GM12878 (cell line): Measurements from ENCODE around the gene ELK4. TPM values are rescaled to one million over a fixed set of nuclear protein-coding genes. Genes with fewer than 3 reads are reported as not detected.

Experiments used
- ATAC-seq: fragments of 200-7000 bp; cut with Tn5 transposase; 3 replicates; pipeline ENCODE4 v1.9.1; 2020; ENCODE audit warnings: mild to moderate bottlenecking, moderate library complexity
- BruUV-seq: library from RNA; stranded (reverse); fragments of 400-500 nt; replicated peaks from 2 replicates; lab custom pipeline; 2021; lab: Mats Ljungman, UMichigan
- CTCF ChIA-PET: fragments of 300-600 bp; sonication (Branson Sonifier 250); formaldehyde crosslinking; extraction: SDS; loops from one replicate; lab custom pipeline; 2021; ENCODE audit warnings: inconsistent platforms; lab: Yijun Ruan, JAX
- POLR2A ChIA-PET: fragments of 350-600 bp; formaldehyde crosslinking; extraction: SDS; loops from one replicate; lab custom pipeline; 2021; ENCODE audit warnings: inconsistent platforms; lab: Charles Lee
- RAD21 ChIA-PET: fragments of 300-600 bp; sonication (Branson Sonifier 250); formaldehyde crosslinking; loops from one replicate; lab custom pipeline; 2023; ENCODE audit warnings: antibody characterized with exemption; ENCODE audit not compliant: unreplicated experiment; lab: Charles Lee
- SMC1A ChIA-PET: fragments of 300-600 bp; sonication (Branson Sonifier 250); formaldehyde crosslinking; loops from one replicate; lab custom pipeline; 2023; ENCODE audit not compliant: unreplicated experiment, uncharacterized antibody; lab: Charles Lee
- DNase-seq: peaks from one replicate; pipeline ENCODE4 v3.0.0-alpha.2; 2011; ENCODE audit warnings: low read depth, low spot score
- FAIRE-seq: peaks from 3 replicates; lab custom pipeline; 2011; peaks lifted over from hg19 to GRCh38; lab: Jason Lieb, UNC
- H2AFZ ChIP-seq: 2 replicates; pipeline ENCODE4 v1.6.0; 2011; ENCODE audit warnings: low read depth, low read length, control low read depth; ENCODE audit not compliant: control insufficient read depth
- H3K27ac ChIP-seq: 2 replicates; pipeline ENCODE4 v1.5.1; 2011; ENCODE audit warnings: control low read depth; ENCODE audit not compliant: control insufficient read depth, insufficient read depth
- H3K27me3 ChIP-seq, 2 experiments: replicated peaks in 1 of 2; 2 replicates each; pipeline versions ENCODE4 v1.6.0 to v1.6.1; 2011; ENCODE audit warnings: low read length in 1 of 2; ENCODE audit not compliant: control insufficient read depth in 2 of 2, insufficient read depth in 2 of 2
- H3K36me3 ChIP-seq, 2 experiments: 2 replicates each; pipeline ENCODE4 v1.5.1; 2011; ENCODE audit warnings: low read length in 1 of 2; ENCODE audit not compliant: control insufficient read depth in 2 of 2, insufficient read depth in 2 of 2
- H3K4me1 ChIP-seq: 2 replicates; pipeline ENCODE4 v1.6.1; 2011; ENCODE audit warnings: mild to moderate bottlenecking, low read length, moderate library complexity, mixed read lengths; ENCODE audit not compliant: control insufficient read depth, insufficient read depth
- H3K4me2 ChIP-seq: 2 replicates; pipeline ENCODE4 v1.6.0; 2011; ENCODE audit warnings: control low read depth; ENCODE audit not compliant: control insufficient read depth, insufficient read depth
- H3K4me3 ChIP-seq: fragments of 200-600 bp; sonication (generic); 2 replicates; pipeline ENCODE4 v1.5.1; 2016
- H3K79me2 ChIP-seq: 2 replicates; pipeline ENCODE4 v1.6.0; 2011; ENCODE audit warnings: low read length; ENCODE audit not compliant: control insufficient read depth, insufficient read depth
- H3K9ac ChIP-seq: 2 replicates; pipeline ENCODE4 v1.8.0; 2011; ENCODE audit warnings: low read length, control low read depth, mixed read lengths; ENCODE audit not compliant: control insufficient read depth, insufficient read depth
- H3K9me3 ChIP-seq: replicated peaks from 3 replicates; pipeline ENCODE4 v1.5.1; 2011; ENCODE audit warnings: mild to moderate bottlenecking, low read length; ENCODE audit not compliant: control insufficient read depth, insufficient read depth
- H4K20me1 ChIP-seq: 2 replicates; pipeline ENCODE4 v1.6.0; 2011; ENCODE audit not compliant: control insufficient read depth, insufficient read depth
- IKZF2 ChIP-seq, 2 experiments: fragments of 450-650 bp; IDR thresholded peaks; 2 replicates each; pipeline ENCODE4 v1.6.1; 2017; ENCODE audit warnings: mild to moderate bottlenecking in 2 of 2, moderate library complexity in 2 of 2
- JUNB ChIP-seq: IDR thresholded peaks from 2 replicates; pipeline ENCODE4 v1.6.1; 2016; ENCODE audit warnings: antibody characterized with exemption, mild to moderate bottlenecking
- NFXL1 ChIP-seq: fragments of 450-650 bp; IDR thresholded peaks from 2 replicates; pipeline ENCODE4 v1.6.1; 2017; ENCODE audit warnings: antibody characterized with exemption, mild to moderate bottlenecking, borderline replicate concordance
- NRF1 ChIP-seq: conservative IDR thresholded peaks from 2 replicates; pipeline ENCODE4 v1.6.1; 2011; ENCODE audit warnings: mild to moderate bottlenecking, low read depth, low read length, improper control_type of control experiment
- PML ChIP-seq: IDR thresholded peaks from 2 replicates; pipeline ENCODE4 v1.6.1; 2012; ENCODE audit warnings: low read length, inconsistent platforms
- POLR2AphosphoS2 ChIP-seq: IDR thresholded peaks from 2 replicates; pipeline ENCODE4 v1.6.1; 2011; ENCODE audit warnings: low read depth, mild to moderate bottlenecking, low read length, improper control_type of control experiment, moderate library complexity
- POU2F2 ChIP-seq: IDR thresholded peaks from 3 replicates; pipeline ENCODE4 v1.6.1; 2011; ENCODE audit warnings: low read depth, mild to moderate bottlenecking, low read length, borderline replicate concordance
- RAD51 ChIP-seq: fragments of 450-650 bp; IDR thresholded peaks from 2 replicates; pipeline ENCODE4 v1.6.1; 2016; ENCODE audit warnings: moderate library complexity, mild to moderate bottlenecking, inconsistent platforms
- TCF12 ChIP-seq: IDR thresholded peaks from 2 replicates; pipeline ENCODE4 v1.6.1; 2011; ENCODE audit warnings: low read depth, mild to moderate bottlenecking, low read length
- ZNF207 ChIP-seq: fragments of 450-650 bp; IDR thresholded peaks from 2 replicates; pipeline ENCODE4 v1.6.1; 2014; ENCODE audit warnings: antibody characterized with exemption, mild to moderate bottlenecking, borderline replicate concordance
- WGBS: methylation state at CpG from one replicate; pipeline ENCODE4 v1.1.6; 2016; ENCODE audit warnings: low lambda C conversion rate; ENCODE audit not compliant: insufficient replicate concordance, insufficient coverage; ENCODE audit errors: missing lambda C conversion rate; 5-methylcytosine and 5-hydroxymethylcytosine counted together
- in situ Hi-C: fragments of 300-500 bp; cut with MboI; formaldehyde crosslinking; loops from 9 replicates; pipeline ENCODE4 v1.14.3; 2018; ENCODE audit warnings: mixed read lengths
- intact Hi-C: fragments of 100-400 bp; cut with micrococcal nuclease; formaldehyde crosslinking; loops from one replicate; pipeline ENCODE4 v1.14.2; 2022; ENCODE audit not compliant: unreplicated experiment
- polyA plus RNA-seq, 11 experiments: library from polyadenylated mRNA; depleted of rRNA in 4 of 11; unstranded in 6 of 11; stranded (reverse) in 5 of 11; fragments of >200 nt; fragmentation: Nextera tagmentation in 4 of 11; fragmentation: Illumina TruSeq in 1 of 11; extraction: Ambion mirVana in 4 of 11; extraction: Trizol in 1 of 11; gene quantifications; 1 replicate in 1 of 11; 2 replicates in 10 of 11; pipeline versions ENCODE4 v1.2.1 to v1.2.3, GENCODE V29; 2011 to 2016; ENCODE audit warnings: inconsistent platforms in 2 of 11, missing spikeins in 2 of 11, low read depth in 1 of 11
- total RNA-seq, 4 experiments: library from RNA; depleted of rRNA in 3 of 4; stranded (reverse); fragments of >200 nt in 3 of 4; fragmentation: Illumina TruSeq in 1 of 4; extraction: Trizol in 1 of 4; gene quantifications; 2 replicates each; pipeline versions ENCODE4 v1.2.1 to v1.2.3, GENCODE V29; 2013 to 2021
- TF ChIP-seq, protein P1 (sequence below): IDR thresholded peaks from 2 replicates; pipeline ENCODE4 v1.6.1; 2012; ENCODE audit warnings: low read length, inconsistent platforms
- TF ChIP-seq, protein P2 (sequence below): IDR thresholded peaks from 2 replicates; pipeline ENCODE4 v1.6.1; 2012; ENCODE audit warnings: low read depth, low read length, improper control_type of control experiment
- TF ChIP-seq, protein P3 (sequence below): fragments of 450-650 bp; IDR thresholded peaks from 2 replicates; pipeline ENCODE4 v1.6.1; 2016; ENCODE audit warnings: mild to moderate bottlenecking

Gene ELK4
- total and polyA plus RNA-seq, 10 of the 15 experiments (the other 5 are each of a cell fraction or from before 2014, with no cell fraction given), result 5.2 to 71.5 (median 18.5) TPM

DNA sequence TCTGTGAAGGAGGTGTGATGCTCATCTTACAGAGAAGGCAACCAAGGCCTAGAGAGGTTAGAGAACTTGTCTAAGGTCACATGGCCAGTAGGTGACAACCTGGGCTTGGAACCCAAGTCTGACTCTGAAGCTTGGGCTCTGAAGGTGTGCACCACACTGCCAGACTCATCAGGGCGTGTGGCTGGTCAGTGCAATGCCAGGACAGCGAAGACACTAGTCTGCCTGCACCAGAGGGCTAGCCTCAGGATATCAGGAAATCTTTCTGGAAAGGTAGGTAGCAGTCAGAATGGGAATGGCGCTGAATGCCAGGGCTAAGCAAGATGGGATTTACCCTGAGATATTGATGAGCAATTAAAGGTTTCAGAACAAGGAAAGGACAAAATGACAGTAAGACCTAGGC is 34.9 kb downstream of the ELK4 start:
- intact Hi-C loops (no loop called here), in situ Hi-C loops (no loop called here)
- peaks cover 50% of the 10 kb centered on the region for H3K4me1 ChIP-seq
- RAD21 ChIA-PET, result interaction anchor here (1.0 to 10.3 kb wide), 4 partner anchors 17 to 176 kb away, joined by 3 to 452 read pairs (median 5); partner anchors contain the start of gene ELK4
- no peaks in the 10 kb centered on the region for H4K20me1 ChIP-seq
- FAIRE-seq (no peak), ATAC-seq (no peak), DNase-seq (no peak)
- no peaks in the 10 kb centered on the region for H3K27me3 ChIP-seq
- SMC1A ChIA-PET, result interaction anchor here (0.7 to 11.9 kb wide), 4 partner anchors 19 to 70 kb away, joined by 4 to 415 read pairs (median 172); partner anchors contain the start of gene ELK4
- H3K9me3 ChIP-seq, result no peaks in the 10 kb centered on the region
- POLR2A ChIA-PET, result interaction anchor here (1.0 to 6.5 kb wide), 3 partner anchors 26 to 36 kb away, joined by 3 to 80 read pairs (median 67); partner anchors contain the start of gene ELK4
- WGBS, result 100% methylated on average over 3 of the region's 3 CpGs
- CTCF ChIA-PET, result interaction anchor here (1.3 to 12.3 kb wide), 3 partner anchors 17 to 114 kb away, joined by 3 to 575 read pairs (median 217); no protein-coding TSS in a partner anchor
- TF ChIP-seq, protein P1, sequence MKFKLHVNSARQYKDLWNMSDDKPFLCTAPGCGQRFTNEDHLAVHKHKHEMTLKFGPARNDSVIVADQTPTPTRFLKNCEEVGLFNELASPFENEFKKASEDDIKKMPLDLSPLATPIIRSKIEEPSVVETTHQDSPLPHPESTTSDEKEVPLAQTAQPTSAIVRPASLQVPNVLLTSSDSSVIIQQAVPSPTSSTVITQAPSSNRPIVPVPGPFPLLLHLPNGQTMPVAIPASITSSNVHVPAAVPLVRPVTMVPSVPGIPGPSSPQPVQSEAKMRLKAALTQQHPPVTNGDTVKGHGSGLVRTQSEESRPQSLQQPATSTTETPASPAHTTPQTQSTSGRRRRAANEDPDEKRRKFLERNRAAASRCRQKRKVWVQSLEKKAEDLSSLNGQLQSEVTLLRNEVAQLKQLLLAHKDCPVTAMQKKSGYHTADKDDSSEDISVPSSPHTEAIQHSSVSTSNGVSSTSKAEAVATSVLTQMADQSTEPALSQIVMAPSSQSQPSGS, result no peak
- no peak for TF ChIP-seq NRF1
- no peak for TF ChIP-seq PML
- no peak for TF ChIP-seq RAD51
- no peak for TF ChIP-seq NFXL1
- TF ChIP-seq, protein P2, sequence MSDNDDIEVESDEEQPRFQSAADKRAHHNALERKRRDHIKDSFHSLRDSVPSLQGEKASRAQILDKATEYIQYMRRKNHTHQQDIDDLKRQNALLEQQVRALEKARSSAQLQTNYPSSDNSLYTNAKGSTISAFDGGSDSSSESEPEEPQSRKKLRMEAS, result no peak
- TF ChIP-seq, protein P3, sequence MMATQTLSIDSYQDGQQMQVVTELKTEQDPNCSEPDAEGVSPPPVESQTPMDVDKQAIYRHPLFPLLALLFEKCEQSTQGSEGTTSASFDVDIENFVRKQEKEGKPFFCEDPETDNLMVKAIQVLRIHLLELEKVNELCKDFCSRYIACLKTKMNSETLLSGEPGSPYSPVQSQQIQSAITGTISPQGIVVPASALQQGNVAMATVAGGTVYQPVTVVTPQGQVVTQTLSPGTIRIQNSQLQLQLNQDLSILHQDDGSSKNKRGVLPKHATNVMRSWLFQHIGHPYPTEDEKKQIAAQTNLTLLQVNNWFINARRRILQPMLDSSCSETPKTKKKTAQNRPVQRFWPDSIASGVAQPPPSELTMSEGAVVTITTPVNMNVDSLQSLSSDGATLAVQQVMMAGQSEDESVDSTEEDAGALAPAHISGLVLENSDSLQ, result no peak
- no peak for TF ChIP-seq IKZF2 (IDR thresholded peaks at IDR 0.05)
- TF ChIP-seq JUNB, result no peak
- TF ChIP-seq ZNF207, result no peak
- no peak for TF ChIP-seq TCF12
- no peak for TF ChIP-seq POLR2AphosphoS2
- TF ChIP-seq POU2F2, result no peak
- no peak overlapping the region for H3K4me3 ChIP-seq
- no TSS peak for BruUV-seq
- peaks cover 0 to 13% of the 10 kb centered on the region in 2 experiments; a peak in 3 of 4 replicates for H3K36me3 ChIP-seq
- H3K9ac ChIP-seq, result no peak overlapping the region
- H2AFZ ChIP-seq, result no peak overlapping the region
- H3K79me2 ChIP-seq, result peaks cover 7% of the 10 kb centered on the region
- H3K4me2 ChIP-seq, result no peak overlapping the region
- H3K27ac ChIP-seq, result no peak overlapping the region
